Mesothelial cell of epicardium (in vitro differentiated cells): ENCODE results near the gene OPCML. TPM values are rescaled to one million over a fixed set of nuclear protein-coding genes. Genes with fewer than 3 reads are reported as not detected.

ENCODE experiments used
- DNase-seq, 2 experiments: peaks; one replicate each; pipeline ENCODE4 v3.0.0; 2021; ENCODE audit warnings: low spot score in 2 of 2; ENCODE audit not compliant: unreplicated experiment in 2 of 2
- H3K27ac Mint-ChIP-seq: 2 replicates; pipeline ENCODE4 v1.8.0; 2021; ENCODE audit warnings: mixed read lengths
- H3K27me3 Mint-ChIP-seq: 2 replicates; pipeline ENCODE4 v1.8.0; 2021; ENCODE audit warnings: low read depth, mixed read lengths
- H3K36me3 Mint-ChIP-seq: 2 replicates; pipeline ENCODE4 v1.8.0; 2021; ENCODE audit warnings: mixed read lengths
- H3K4me1 Mint-ChIP-seq: 2 replicates; pipeline ENCODE4 v1.8.0; 2021; ENCODE audit warnings: mixed read lengths
- H3K4me3 Mint-ChIP-seq: 2 replicates; pipeline ENCODE4 v1.8.0; 2021; ENCODE audit warnings: mild to moderate bottlenecking, moderate library complexity, mixed read lengths
- H3K9me3 Mint-ChIP-seq: 2 replicates; pipeline ENCODE4 v1.8.0; 2021; ENCODE audit warnings: mixed read lengths
- total RNA-seq: library from RNA; stranded (reverse); gene quantifications from 3 replicates; pipeline ENCODE4 v1.2.1, GENCODE V29; 2021
- TF ChIP-seq, protein P1 (sequence below): fragments of 200-600 bp; sonication (generic); IDR thresholded peaks from one replicate; pipeline ENCODE4 v1.5.0; 2021; ENCODE audit warnings: antibody characterized with exemption; ENCODE audit not compliant: unreplicated experiment

The OPCML gene
- total RNA-seq, 1 donor from 2014 or later = 3.0 TPM

DNA sequence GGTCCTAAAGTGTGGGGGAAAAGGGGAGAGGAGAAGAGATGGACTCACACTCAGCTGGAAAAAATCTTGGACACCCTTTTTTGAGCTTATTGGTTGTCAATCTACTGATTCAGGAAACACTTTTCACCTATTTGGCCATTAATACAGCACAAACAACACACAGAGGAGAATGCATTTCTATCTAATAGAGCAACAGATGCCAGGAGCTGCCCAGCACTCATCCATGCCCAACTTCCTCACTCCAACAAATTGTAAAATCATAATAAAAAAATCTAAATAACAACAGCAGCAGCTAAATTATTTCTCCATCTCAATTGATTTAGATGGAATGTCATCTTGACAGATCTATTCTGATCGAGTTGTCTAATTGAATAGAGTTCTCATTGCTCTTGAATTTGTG is 628.2 kb downstream of the OPCML start:
- no peak overlapping the region for H3K4me3 Mint-ChIP-seq
- peaks cover 30% of the 10 kb centered on the region for H3K4me1 Mint-ChIP-seq
- H3K36me3 Mint-ChIP-seq = no peaks in the 10 kb centered on the region
- H3K27ac Mint-ChIP-seq = no peak overlapping the region
- H3K27me3 Mint-ChIP-seq = peaks cover 2% of the 10 kb centered on the region
- TF ChIP-seq, protein P1, sequence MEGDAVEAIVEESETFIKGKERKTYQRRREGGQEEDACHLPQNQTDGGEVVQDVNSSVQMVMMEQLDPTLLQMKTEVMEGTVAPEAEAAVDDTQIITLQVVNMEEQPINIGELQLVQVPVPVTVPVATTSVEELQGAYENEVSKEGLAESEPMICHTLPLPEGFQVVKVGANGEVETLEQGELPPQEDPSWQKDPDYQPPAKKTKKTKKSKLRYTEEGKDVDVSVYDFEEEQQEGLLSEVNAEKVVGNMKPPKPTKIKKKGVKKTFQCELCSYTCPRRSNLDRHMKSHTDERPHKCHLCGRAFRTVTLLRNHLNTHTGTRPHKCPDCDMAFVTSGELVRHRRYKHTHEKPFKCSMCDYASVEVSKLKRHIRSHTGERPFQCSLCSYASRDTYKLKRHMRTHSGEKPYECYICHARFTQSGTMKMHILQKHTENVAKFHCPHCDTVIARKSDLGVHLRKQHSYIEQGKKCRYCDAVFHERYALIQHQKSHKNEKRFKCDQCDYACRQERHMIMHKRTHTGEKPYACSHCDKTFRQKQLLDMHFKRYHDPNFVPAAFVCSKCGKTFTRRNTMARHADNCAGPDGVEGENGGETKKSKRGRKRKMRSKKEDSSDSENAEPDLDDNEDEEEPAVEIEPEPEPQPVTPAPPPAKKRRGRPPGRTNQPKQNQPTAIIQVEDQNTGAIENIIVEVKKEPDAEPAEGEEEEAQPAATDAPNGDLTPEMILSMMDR = no peak
- H3K9me3 Mint-ChIP-seq = no peaks in the 10 kb centered on the region
- no peak for DNase-seq

DNA sequence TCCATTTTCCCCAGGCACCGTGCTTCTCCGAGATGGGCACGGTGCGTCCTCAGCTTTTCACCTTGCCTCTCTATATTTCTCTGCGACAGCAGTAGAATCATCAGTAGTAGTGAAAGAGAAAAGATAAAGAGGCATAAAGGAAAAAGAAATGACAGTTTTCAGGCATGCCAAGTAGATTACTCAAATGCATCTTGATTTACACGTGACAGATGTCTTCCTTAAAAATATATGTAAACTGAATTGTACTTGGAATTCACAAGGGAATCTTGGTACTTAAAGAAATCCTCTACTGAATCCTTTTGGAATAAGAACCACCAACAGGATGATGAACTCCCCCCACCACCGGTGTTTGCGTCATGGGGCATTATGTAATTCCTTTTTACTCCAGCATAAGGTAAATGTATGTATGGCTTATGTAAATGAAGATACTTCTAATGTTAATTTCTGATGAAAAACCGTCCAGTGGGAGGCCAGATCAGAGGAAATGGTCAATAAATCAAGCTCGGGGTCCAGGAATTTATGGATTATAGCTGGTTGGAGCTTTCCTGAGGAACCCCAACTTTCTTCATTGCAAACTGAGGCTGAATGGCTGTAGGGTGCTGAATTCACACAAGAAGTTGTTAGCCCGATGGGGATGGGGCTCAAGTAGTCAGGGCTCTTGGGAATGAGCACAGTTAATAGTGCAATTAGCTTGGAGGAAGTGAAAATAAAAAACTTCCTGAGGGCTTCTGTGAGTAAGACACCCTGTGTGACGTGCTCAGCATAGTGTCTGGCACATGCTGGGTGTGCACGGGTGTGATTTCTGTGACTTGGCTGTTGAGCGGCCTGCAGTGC is 630.4 kb downstream of the OPCML start:
- peaks cover 2% of the 10 kb centered on the region for H3K27me3 Mint-ChIP-seq
- TF ChIP-seq, protein P1 = no peak
- DNase-seq = no peak
- H3K4me1 Mint-ChIP-seq = peaks cover 19% of the 10 kb centered on the region
- no peak overlapping the region for H3K4me3 Mint-ChIP-seq
- H3K36me3 Mint-ChIP-seq = no peaks in the 10 kb centered on the region
- H3K27ac Mint-ChIP-seq = no peak overlapping the region
- H3K9me3 Mint-ChIP-seq = peaks cover 3% of the 10 kb centered on the region

GRCh38 chr11:132898676-132899075 is 633.6 kb downstream of the OPCML start:
- H3K27ac Mint-ChIP-seq = no peak overlapping the region
- no peak for DNase-seq
- H3K27me3 Mint-ChIP-seq = peaks cover 2% of the 10 kb centered on the region
- H3K4me3 Mint-ChIP-seq = no peak overlapping the region
- peaks cover 11% of the 10 kb centered on the region for H3K4me1 Mint-ChIP-seq
- peaks cover 6% of the 10 kb centered on the region for H3K9me3 Mint-ChIP-seq
- TF ChIP-seq, protein P1 = no peak
- no peaks in the 10 kb centered on the region for H3K36me3 Mint-ChIP-seq

- Mint-ChIP-seq H3K9me3 (peaks cover 6% of the 10 kb centered on the region), H3K27ac (no peak overlapping the region), H3K4me3 (no peak overlapping the region), H3K36me3 (no peaks in the 10 kb centered on the region), H3K4me1 (peaks cover 10% of the 10 kb centered on the region), H3K27me3 (peaks cover 2% of the 10 kb centered on the region)
- TF ChIP-seq, protein P1 = no peak
- DNase-seq = no peak
Observed at GRCh38 chr11:132898021-132898420, 634.3 kb downstream of the OPCML start.

DNA sequence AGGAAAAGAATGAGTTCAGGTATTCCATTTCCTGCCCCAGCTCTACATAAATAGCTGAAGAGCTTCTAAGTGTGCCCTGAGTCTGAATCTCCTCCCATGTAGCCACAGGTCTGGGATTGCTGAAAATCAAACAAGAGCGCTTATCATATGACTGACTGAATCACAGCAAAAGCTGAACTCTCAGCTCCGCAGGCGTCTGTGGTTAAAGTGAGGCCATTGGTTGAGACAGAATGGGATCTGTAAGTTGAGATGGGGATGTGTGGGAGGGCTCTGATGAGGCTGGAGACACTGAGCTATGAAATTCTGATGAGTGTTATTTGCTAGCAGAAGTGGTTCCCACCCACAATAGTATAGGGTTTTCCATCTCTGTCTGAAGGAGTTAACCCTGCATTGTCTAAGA is 637.0 kb downstream of the OPCML start:
- Mint-ChIP-seq H3K4me1 (no peaks in the 10 kb centered on the region), H3K27ac (no peak overlapping the region), H3K4me3 (no peak overlapping the region), H3K9me3 (peaks cover 6% of the 10 kb centered on the region), H3K36me3 (no peaks in the 10 kb centered on the region), H3K27me3 (no peaks in the 10 kb centered on the region)
- DNase-seq = no peak
- TF ChIP-seq, protein P1 = no peak
